Adrenal gland (tissue), 5 donors: ENCODE data around the gene GPC6.

Experiments used
- POLR2A ChIP-seq, 2 donors: fragments of 450-650 bp; IDR thresholded peaks; one replicate each; pipeline ENCODE4 v1.6.1; 2017; ENCODE audit warnings: antibody characterized with exemption in 2 of 2, mild to moderate bottlenecking in 2 of 2, moderate library complexity in 1 of 2
- TF ChIP-seq, protein P1 (sequence below), 6 experiments: fragments of 450-650 bp in 4 of 6; fragments of 200-600 bp in 2 of 6; sonication (generic) in 1 of 6; IDR thresholded peaks; 1 replicate in 5 of 6; 2 replicates in 1 of 6; pipeline versions ENCODE4 v1.5.1 to v1.8.0; 2016 to 2021; ENCODE audit warnings: antibody characterized with exemption in 6 of 6, mild to moderate bottlenecking in 2 of 6, moderate library complexity in 1 of 6
- donor health status: DM: no; HTN: no; CAD: no.

DNA sequence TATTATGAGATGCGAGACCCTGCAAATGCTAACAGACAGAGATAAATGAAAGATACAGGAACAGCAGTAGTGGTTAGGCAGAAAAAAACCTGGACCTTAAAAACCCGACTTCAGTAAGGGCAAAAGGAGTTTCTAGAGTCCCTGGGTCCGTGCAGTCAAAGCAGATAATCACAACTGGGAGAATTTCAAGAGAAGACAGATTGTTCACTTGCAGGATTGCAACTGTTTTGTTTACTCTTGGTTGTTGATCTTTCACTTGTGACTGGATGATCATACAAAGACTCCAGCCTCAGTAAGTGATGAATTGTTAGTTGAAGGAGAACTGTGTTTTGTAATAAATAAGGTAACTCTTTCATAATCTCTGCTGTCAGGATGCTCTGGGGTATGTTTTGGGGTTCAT, 135.1 kb downstream of the GPC6 start:
- TF ChIP-seq POLR2A (IDR thresholded peaks at IDR 0.05), result no peak
- TF ChIP-seq, protein P1, sequence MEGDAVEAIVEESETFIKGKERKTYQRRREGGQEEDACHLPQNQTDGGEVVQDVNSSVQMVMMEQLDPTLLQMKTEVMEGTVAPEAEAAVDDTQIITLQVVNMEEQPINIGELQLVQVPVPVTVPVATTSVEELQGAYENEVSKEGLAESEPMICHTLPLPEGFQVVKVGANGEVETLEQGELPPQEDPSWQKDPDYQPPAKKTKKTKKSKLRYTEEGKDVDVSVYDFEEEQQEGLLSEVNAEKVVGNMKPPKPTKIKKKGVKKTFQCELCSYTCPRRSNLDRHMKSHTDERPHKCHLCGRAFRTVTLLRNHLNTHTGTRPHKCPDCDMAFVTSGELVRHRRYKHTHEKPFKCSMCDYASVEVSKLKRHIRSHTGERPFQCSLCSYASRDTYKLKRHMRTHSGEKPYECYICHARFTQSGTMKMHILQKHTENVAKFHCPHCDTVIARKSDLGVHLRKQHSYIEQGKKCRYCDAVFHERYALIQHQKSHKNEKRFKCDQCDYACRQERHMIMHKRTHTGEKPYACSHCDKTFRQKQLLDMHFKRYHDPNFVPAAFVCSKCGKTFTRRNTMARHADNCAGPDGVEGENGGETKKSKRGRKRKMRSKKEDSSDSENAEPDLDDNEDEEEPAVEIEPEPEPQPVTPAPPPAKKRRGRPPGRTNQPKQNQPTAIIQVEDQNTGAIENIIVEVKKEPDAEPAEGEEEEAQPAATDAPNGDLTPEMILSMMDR (IDR thresholded peaks at IDR 0.05), result no peak
